Lower leg skin (tissue), 4 donors: ENCODE measurements around the gene ADGRD1. TPM values are rescaled to one million over a fixed set of nuclear protein-coding genes. Genes with fewer than 3 reads are reported as not detected.

ENCODE experiments used
- DNase-seq, 2 donors: peaks; one replicate each; pipeline ENCODE4 v3.0.0-alpha.2; 2019; ENCODE audit warnings: low spot score in 2 of 2
- H3K4me3 ChIP-seq: fragments of 200-600 bp; sonication (generic); 2 replicates; pipeline ENCODE4 v1.5.1; 2017; ENCODE audit warnings: mild to moderate bottlenecking, low read depth; ENCODE audit not compliant: poor library complexity, severe bottlenecking
- CTCF ChIP-seq, 3 donors: fragments of 450-650 bp; IDR thresholded peaks; one replicate each; pipeline ENCODE4 v1.5.1; 2016; ENCODE audit warnings: antibody characterized with exemption in 3 of 3, mild to moderate bottlenecking in 3 of 3, moderate library complexity in 2 of 3
- POLR2A ChIP-seq, 2 donors: fragments of 450-650 bp; IDR thresholded peaks; one replicate each; pipeline ENCODE4 v1.6.1; 2016 to 2017; ENCODE audit warnings: antibody characterized with exemption in 2 of 2, mild to moderate bottlenecking in 1 of 2, moderate library complexity in 1 of 2
- WGBS, 2 donors: methylation state at CpG; one replicate each; pipeline ENCODE4 v1.1.5; 2018; 5-methylcytosine and 5-hydroxymethylcytosine counted together
- intact Hi-C: fragments of 100-400 bp; cut with DNase I; formaldehyde crosslinking; loops from one replicate; pipeline ENCODE4 v1.15.0; 2023; ENCODE audit warnings: low total_unique reads
- total RNA-seq, 4 donors: library from RNA; depleted of rRNA; stranded (reverse); fragments of >200 nt; gene quantifications; one replicate each; pipeline ENCODE4 v1.1.0, GENCODE V29; 2016

Gene ADGRD1
- total RNA-seq, 4 donors from 2014 or later = 8.3 to 11.6 (median 8.9) TPM

GRCh38 chr12:131035245-131035681 is 81.6 kb downstream of the ADGRD1 start:
- TF ChIP-seq POLR2A (IDR thresholded peaks at IDR 0.05) (no peak), CTCF (IDR thresholded peaks at IDR 0.05) (no peak)
- WGBS, 2 donors = 44 to 45% methylated on average over 18 of the region's 18 CpGs
- DNase-seq = no peak
- no peak overlapping the region for H3K4me3 ChIP-seq
- intact Hi-C loops = no loop called here

GRCh38 chr12:131038159-131038558 is 84.5 kb downstream of the ADGRD1 start:
- intact Hi-C loops = no loop called here
- WGBS, 2 donors = 93 to 98% methylated on average over 11 of the region's 11 CpGs
- DNase-seq = no peak
- TF ChIP-seq POLR2A (IDR thresholded peaks at IDR 0.05) = no peak
- no peak for TF ChIP-seq CTCF (IDR thresholded peaks at IDR 0.05)
- no peak overlapping the region for H3K4me3 ChIP-seq

- DNase-seq = no peak
- intact Hi-C loops = no loop called here
- TF ChIP-seq CTCF (IDR thresholded peaks at IDR 0.05) = no peak
- TF ChIP-seq POLR2A (IDR thresholded peaks at IDR 0.05) = no peak
- no peak overlapping the region for H3K4me3 ChIP-seq
- 62 to 65% methylated on average over 35 of the region's 35 CpGs for WGBS, 2 donors
Observed at GRCh38 chr12:131038961-131039950, 85.5 kb downstream of the ADGRD1 start.

- WGBS, 2 donors = 74 to 83% methylated on average over 11 of the region's 11 CpGs
- DNase-seq = no peak
Observed at GRCh38 chr12:131040491-131040890, 86.8 kb downstream of the ADGRD1 start.

GRCh38 chr12:131041216-131041967 is 87.7 kb downstream of the ADGRD1 start:
- WGBS, 2 donors = 84 to 86% methylated on average over 20 of the region's 20 CpGs
- H3K4me3 ChIP-seq = no peak overlapping the region
- intact Hi-C loops = no loop called here
- no peak for DNase-seq
- TF ChIP-seq CTCF (IDR thresholded peaks at IDR 0.05) (no peak), POLR2A (IDR thresholded peaks at IDR 0.05) (no peak)

More at GRCh38 chr12:131040491-131040890, 86.8 kb downstream of the ADGRD1 start:
- TF ChIP-seq CTCF (IDR thresholded peaks at IDR 0.05) = no peak
- no peak for TF ChIP-seq POLR2A (IDR thresholded peaks at IDR 0.05)
- intact Hi-C loops = no loop called here
- H3K4me3 ChIP-seq = no peak overlapping the region
